GM18508 (cell line): ENCODE results near the gene ZDHHC13.

Source experiments
- ATAC-seq: cut with Tn5 transposase; IDR thresholded peaks from one replicate; pipeline ENCODE4 v1.9.1; 2021; ENCODE audit warnings: moderate number of reproducible peaks; ENCODE audit not compliant: insufficient read depth, unreplicated experiment

ZDHHC13 gene, protein sequence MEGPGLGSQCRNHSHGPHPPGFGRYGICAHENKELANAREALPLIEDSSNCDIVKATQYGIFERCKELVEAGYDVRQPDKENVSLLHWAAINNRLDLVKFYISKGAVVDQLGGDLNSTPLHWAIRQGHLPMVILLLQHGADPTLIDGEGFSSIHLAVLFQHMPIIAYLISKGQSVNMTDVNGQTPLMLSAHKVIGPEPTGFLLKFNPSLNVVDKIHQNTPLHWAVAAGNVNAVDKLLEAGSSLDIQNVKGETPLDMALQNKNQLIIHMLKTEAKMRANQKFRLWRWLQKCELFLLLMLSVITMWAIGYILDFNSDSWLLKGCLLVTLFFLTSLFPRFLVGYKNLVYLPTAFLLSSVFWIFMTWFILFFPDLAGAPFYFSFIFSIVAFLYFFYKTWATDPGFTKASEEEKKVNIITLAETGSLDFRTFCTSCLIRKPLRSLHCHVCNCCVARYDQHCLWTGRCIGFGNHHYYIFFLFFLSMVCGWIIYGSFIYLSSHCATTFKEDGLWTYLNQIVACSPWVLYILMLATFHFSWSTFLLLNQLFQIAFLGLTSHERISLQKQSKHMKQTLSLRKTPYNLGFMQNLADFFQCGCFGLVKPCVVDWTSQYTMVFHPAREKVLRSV

DNA sequence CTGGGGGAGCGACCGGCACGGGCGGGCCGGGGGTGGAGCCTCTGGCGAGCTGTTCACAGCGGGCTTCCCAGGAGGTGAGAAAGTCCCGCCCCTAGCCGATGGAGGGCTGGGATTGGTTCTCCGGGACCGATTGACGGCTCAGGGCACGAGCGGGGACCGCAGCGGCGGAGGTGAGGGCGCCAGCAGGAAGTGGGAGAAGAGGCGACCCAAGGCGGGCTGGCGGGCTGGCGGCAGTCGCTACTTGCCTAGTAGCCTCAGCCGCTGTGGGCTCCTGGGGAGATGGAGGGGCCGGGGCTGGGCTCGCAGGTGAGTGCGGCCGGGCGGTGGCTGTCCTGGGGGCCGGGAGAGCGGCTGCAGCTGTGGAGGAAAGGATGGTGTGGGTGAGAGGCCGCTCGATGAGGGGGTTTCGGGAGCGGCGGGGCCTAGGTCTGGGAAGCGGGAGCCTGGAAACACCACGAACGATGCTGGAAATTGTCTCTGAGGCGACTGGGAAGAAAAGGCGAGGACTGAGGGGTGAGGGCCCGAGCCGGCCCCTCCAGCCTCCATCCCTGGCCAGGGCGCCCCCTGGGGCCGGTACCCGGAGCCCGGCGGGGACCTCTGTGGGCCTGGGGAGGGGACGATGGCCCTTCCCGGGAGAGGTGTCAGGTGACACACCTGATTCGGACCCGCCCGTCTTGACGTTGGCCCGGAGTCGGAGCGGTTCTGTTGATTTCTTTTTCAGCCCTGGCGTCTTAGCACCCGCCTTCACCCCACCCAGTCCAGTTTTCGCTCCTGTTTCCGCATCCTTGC, at the start of gene ZDHHC13:
ZDHHC13 (plus strand) TSS at position 198 of the 789 bp plus-strand sequence; CDS start at position 280, 82 bp downstream.
- ATAC-seq = peak; percentile 96

DNA sequence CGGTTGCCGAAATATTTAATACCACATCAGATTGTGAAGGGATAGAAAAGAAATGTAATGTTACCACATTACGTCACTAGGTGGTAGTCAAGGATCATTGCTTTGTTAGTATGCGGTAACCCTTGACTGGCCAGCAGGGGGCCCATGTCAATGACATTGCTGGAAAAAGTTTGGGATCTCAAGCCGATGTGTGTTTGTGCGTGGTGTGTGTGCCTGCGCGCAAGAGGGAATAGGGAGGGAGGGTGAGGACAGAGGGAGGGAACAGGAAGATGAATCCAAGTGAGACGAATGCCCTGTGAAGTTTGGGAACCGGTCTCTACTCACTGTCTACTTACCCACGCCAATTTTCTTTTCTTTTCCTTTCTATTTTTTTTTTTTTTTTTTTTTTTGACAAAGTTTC, 45.7 kb upstream of the ZDHHC13 start:
- peak; percentile 83 for ATAC-seq

DNA sequence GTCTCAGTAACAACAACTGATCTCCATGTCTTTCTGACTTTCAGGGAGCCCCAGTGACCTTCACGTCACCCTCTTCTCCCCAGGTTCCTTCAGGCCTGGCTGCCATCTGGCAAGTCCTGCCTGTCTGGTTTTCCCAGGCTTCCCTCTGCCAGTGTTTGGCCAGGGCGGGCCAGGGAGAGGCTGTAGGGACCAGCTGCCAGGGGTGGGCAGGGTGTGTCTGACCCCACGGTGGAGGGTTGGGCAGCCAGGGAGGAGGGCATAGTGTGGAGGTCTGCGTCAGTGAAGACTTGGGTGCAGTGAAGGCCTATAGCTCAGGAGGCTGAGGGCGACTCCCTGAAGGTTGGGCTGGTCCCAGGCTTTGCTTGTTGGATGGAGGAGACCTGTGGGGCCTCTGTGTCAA, 44.5 kb upstream of the ZDHHC13 start:
- ATAC-seq = no peak

DNA sequence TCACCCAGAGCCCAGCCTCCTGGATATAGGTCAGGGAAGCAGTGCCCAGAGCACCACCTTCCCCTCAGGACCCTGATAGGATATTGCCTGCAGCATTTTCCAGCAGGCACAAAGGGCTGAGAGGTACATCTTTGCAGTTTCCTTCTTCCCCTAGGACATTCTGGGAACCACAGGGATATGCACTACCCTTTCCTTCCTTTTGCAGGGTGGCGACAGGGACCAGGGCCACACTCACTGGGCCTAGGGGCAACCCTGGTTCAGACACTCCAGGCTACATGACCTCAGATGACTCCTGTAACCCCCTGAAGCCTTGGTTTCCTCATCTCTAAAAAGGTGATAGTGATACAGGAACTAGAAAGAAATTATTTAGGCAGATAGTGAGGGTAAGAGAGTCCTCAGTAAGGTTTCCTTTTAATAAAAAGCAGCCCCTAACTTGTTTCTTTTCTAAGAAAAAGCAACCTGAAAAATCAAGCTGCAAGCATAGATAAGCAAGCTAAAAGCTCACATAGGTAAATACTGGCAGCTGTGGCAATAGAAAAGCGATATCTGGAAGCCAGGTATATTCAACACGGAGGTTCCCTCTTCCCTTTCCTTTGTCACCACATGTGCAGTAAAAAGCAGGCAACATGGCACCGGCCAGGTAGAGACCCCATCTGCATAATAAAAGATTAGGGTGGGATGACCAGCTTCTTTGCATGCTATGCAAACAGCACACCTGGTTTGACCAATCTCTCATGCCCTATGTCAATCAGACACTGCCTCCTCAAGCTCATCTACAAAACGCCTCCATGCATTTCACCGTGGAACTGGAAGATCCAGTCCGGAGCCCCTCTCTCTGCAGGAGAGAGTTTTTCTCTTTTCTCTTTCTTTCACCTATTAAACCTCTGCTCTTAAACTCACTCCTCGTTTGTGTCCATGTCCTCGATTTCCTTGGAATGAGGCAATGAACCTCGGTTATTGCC, 43.2 kb upstream of the ZDHHC13 start:
- ATAC-seq = no peak

DNA sequence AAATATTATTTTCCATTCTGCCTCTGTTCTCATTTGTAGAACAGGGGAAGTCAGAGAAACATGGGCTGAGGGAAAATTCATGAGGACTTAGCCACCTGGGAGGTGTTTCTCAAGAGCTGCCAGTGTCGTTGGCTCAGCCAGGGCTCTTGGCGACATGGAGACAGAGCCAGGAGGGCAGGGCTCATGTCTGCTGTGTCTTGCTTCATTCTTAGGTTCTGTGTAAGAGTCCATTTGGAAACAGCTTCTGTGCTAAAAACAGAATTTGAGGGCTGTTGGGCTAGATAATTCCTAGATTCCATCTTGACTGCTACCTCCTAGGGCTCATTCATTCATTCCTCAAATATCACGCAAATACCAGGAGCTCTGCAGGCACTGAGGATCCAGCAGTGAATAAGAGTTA, 41.3 kb upstream of the ZDHHC13 start:
- ATAC-seq = no peak

DNA sequence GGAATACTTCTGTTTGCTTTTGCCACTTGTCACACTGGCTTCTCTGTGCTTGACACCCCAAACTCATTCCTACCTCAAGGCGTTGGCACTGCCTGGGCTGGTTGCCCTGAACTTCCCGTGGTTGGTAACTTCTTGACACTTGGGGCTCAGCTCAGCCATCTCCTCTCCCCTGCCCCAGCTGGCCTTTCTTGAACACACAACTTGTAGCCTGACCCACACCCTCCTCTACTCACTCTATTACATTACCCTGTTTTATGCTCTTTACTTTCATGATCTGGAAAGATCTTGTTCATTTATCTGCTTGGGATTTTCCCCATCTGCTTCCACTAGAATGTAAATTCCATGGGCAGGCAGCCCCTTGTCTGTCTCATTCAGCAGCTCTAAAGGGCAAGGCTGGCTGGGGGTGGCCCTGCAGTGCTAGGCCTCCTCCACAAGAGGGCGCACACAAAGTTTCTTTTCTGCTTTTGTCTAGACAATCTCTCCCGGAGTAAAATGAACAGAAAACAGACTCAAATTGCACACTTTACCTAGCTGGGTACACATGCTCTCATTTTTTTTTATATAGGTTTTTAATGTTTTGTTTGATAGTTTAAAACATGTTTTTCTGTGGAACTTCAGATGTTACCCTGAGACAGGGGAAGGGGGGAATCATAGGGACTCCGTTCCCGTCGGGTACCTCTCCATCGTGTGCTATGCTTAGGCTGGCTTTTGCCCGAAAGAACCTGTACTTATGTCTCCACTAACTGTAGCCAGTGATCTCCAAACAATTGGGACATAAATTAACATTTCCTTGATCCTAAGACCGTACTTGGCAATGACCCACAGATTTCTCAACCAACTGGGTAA, 40.0 kb upstream of the ZDHHC13 start:
- ATAC-seq = no peak

DNA sequence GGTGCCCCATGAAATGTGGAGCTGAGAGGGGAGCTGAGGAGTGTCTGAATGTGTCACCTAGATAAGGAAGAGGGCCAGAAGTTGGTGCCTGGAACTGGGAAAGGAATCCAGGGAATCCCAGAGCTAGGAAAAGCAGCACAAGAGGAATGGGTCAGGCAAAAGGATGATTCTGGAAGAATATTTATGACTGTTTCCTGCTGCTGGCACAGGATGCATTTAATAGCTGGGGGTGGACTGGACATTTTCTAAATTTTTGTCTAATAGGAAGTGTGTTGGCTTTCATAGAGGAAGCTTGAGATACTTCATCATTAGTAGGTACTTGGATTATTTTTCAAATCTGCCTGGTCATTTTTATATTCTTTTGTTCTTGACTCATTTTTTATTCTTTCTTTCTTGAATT, 39.0 kb upstream of the ZDHHC13 start:
- no peak for ATAC-seq

DNA sequence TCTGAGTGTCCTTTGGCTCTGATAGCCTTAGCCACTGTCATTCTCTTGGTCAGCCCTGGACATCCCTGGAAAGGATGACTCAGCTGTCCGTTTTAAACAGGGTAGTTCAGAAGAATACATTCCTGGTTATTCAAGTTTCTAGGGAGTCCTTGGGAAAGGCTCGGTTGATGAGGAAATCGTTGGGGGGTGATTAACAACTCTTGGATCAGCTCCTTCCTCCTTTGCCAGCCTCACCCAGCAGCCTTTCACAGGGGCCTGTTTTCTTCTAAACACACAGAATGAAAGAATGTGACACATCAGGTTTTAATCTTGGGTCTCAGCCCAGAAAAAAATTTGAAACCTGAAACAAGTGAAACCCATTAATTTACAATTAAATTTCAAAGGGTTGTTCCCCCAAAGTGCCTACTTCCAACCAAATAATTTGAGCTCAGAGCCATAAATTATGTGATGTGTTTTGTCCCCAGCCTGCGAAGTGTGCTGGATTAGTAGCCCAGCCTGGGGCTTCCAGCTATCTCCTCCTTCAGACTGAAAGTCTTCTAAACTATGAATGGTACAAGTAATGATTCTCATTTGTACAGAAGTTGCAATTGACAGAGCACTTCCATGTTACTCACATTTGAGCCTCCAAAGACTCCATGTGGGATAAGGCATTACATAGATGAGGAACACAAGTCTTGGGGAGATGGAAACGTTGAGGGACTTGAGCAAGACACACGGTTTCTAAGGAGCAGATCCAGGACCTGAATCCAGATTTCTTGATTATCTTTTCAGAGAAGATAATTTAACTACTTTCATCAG, 37.1 kb upstream of the ZDHHC13 start:
- ATAC-seq = no peak

DNA sequence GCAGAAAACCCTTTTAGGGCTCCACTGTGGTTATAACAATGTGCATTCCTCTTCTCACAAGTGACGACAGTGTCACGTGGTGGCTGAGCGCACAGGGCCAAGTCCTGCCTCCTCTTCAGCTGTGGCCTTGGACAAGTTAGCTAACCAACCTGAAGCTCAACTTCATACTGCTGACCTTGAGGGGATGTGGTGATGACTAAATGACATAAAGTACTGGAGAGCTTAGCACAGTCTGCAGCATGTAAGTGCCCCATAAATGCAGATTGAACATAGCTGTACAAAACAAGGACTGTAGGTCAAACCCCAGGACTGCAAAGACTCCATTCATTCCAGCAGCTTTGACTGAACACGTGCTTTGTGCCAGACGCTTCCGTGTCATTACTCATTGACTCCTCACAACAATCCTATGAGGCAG, 36.4 kb upstream of the ZDHHC13 start:
- no peak for ATAC-seq

DNA sequence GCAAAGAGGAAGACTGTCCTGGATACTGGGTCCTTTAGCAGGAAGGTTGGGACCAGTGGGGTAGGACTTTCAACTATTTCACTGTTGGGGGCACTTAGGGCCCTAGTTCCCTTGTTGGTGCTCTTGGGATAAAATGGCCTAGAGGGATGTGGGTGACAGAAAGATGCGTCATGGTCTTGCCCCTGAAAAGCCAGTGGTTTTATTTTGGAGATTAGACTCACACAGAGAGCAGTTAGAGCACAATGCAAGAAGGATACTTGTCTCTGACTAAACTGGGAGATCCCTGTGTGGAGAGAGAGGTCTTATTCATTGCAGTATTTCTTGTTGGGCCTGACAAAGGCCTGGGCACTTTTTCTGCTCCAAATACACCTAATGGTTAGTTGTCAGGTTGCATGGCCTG, 33.8 kb upstream of the ZDHHC13 start:
- ATAC-seq = no peak

DNA sequence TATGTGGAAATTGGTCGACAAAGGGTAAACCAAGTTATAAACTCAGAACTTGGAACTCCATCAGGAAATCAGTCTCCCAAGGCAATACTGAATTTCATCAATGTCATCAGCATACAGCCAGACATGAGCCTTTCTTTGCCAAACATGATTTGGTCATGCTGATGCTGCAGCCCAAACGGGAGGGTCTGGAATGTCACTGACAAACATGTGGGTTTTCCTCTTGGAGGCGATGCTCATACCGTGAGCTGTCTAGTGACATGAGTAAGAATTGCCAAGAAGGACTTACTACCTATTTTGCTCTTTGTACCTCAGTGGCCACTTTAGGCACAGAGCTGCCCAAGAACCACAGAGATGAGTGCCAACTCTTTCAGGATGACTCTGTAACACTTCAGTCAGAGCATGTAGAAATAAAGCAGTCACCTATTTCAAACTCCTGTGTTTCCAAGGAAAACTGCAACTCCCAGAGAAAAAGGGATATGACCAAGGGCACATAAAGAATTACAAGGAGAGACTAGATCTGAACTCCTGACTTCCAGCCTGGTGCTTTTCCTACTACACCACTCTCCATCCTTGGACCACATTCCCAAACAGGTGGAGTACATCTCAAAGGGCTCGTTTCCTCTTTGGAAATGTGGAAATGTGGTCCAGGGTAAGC, 32.2 kb upstream of the ZDHHC13 start:
- no peak for ATAC-seq

DNA sequence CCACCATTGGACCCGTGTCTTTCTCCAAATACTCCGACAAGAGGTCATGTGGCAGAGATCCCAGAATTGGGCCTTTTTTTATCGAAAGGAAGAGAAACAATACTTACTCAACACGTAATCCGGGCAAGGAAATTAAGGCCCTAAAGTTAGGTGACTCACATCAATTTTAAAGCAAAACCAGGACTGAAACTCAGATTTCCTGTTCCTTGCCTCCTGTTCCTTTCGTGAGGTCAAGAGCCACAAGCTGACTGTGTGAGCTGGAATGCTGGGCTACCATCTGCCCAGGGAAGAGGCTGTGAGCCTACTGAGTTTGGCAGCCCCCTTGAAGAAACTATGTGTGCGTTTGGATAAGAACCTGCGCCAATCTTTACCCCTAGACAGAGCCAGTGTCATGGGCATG, 29.3 kb upstream of the ZDHHC13 start:
- ATAC-seq = no peak

DNA sequence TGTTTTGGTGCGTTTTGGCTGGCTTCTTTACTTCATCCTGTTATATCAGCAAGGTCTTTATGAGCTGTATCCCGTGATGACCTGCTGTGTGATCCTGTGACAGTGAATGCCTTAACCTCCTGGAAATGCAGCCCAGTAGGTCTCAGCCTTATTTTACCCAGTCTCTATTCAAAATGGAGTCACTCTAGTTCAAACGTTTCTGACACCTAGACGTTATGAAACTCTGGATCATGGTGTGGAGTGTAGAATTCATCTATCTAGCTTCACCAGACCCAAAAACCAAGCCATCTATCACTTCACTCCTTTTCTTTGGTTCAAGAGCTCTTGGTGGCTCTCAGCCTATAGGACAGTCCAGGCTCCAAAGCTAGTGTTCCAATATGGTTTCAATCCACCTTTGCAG, 28.2 kb upstream of the ZDHHC13 start:
- ATAC-seq = no peak

DNA sequence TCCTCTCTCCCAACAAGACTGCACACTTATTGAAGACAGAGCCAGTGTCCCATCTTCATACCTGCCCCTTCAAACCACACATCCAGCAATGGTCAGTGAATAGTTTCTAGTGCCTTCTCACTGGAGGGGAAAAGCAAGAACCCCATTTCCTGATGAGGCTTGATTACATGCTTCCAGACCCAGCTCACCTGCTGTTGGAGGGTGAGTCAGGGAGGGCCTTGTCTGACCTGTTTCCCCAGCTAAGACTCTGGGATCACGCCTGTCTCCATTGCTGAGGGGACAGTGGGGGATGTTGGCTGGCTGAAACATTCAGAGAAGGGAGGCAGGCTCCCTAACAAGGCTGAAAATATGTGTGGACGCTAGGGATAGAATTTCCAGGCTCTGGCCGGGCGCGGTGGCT, 27.5 kb upstream of the ZDHHC13 start:
- no peak for ATAC-seq

DNA sequence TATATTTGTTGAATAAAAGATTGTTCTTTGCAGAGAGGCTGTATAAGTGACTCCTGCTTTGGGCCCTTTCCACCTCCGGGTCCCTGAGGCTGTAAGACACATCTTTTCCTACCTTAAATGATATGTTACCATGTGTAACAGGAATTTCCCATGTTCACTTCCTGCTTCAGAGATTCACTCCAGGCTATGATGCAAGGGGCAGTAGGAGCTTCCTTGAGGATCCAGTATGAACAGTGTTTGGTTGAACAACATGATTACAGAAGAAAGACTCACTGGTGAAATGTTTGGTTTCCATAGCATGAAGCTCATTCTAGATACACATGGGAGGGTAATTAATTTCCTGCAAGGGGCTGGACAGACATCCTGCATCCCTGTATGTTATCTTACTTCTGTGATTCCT, 25.6 kb upstream of the ZDHHC13 start:
- no peak for ATAC-seq

DNA sequence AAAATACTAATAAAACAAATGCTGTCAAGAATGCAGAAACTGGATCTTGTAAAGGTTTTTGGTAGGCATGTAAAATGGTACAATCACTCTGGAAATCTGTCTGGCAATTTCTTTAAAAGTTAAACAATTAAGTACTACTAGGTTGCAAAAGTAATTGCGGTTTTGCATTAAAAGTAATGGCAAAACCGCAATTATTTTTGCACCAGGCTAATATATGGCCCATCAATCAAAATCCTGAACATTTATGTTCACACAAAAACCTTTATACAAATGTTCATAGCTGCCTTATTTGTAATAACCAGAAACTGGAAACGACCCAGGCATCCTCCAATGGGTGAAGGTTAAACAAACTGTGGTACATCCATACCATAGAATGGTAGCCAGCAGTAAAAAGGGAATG, 24.6 kb upstream of the ZDHHC13 start:
- ATAC-seq = no peak

DNA sequence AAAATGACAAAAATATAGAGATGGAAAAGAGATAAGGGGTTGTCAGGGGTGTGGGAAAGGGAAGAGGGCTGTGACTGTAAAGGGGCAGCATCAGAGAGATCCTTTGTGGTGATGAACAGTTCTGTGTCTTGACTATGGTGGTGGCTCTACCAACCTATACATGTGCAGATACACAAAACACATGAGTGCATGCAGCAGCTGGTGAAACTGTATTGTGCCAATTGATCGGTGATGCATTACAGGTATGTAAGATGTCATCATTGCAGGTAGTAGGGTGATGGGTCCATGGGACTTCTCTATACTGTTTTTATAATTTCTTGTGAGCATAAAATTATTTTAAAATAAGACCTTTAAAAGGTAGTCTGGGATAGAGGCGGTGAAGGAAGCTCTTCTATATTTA, 24.1 kb upstream of the ZDHHC13 start:
- ATAC-seq = no peak

DNA sequence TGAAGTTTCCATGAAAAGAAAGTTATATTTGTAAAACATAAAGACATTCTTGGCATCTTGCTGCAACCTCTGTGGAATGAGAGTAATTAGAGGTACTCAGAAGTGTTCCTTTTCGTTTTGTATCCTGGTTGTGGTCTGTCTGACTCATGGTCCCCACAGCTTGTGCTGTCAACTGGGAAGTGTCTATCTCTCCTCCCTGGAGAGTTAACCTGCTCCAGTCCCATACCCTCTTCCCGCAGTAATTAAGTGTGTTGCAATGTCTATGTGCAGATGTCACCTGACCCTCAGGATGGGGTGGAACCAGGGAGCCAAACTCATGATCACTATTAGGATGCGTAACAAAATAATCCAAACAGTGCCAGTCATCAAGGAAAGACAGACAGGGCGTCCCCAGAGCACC, 23.0 kb upstream of the ZDHHC13 start:
- ATAC-seq = no peak
